PC-3 (cell line): Measurements from ENCODE around the gene EFCAB6.

Experiments
- CTCF ChIP-seq: fragments of 300-600 bp; sonication (generic); conservative IDR thresholded peaks from 2 replicates; pipeline ENCODE4 v1.5.1; 2017; ENCODE audit warnings: antibody characterized with exemption, low read depth, mild to moderate bottlenecking, low read length
- EZH2phosphoT487 ChIP-seq: fragments of 300-600 bp; sonication (generic); IDR thresholded peaks from 2 replicates; pipeline ENCODE4 v1.6.1; 2018; ENCODE audit warnings: mild to moderate bottlenecking, antibody characterized with exemption, low read length, borderline replicate concordance

- no peak for TF ChIP-seq CTCF
- no peak for TF ChIP-seq EZH2phosphoT487
Measured at GRCh38 chr22:43849731-43850130, 37.6 kb upstream of the EFCAB6 start.
